Activated naive CD4-positive, alpha-beta T cell treated with anti-CD3 and anti-CD28 coated beads, Interleukin-2, amount 50 U/mL, for 24 hours (primary cell): ENCODE data around the gene PSMC6.
"Not testable (repeated sequence)": the region's sequence is repeated elsewhere in the genome, so short reads cannot be mapped to it uniquely, and the experiment has no call there.

Source experiments
- H3K27ac Mint-ChIP-seq: one replicate; pipeline ENCODE4 v1.8.0; 2021; ENCODE audit warnings: mild to moderate bottlenecking, mixed read lengths
- H3K27me3 Mint-ChIP-seq: one replicate; pipeline ENCODE4 v1.8.0; 2021; ENCODE audit warnings: mixed read lengths
- H3K36me3 Mint-ChIP-seq: one replicate; pipeline ENCODE4 v1.8.0; 2021; ENCODE audit warnings: mixed read lengths
- H3K4me1 Mint-ChIP-seq: one replicate; pipeline ENCODE4 v1.8.0; 2021; ENCODE audit warnings: mixed read lengths
- H3K4me3 Mint-ChIP-seq: one replicate; pipeline ENCODE4 v1.8.0; 2021; ENCODE audit warnings: mild to moderate bottlenecking, mixed read lengths
- H3K9me3 Mint-ChIP-seq: one replicate; pipeline ENCODE4 v1.8.0; 2021; ENCODE audit warnings: mixed read lengths

Gene PSMC6

GRCh38 chr14:52700701-52701172 is 6.3 kb upstream of the PSMC6 start:
- Mint-ChIP-seq H3K9me3 (no peaks in the 10 kb centered on the region), H3K27ac (no peak overlapping the region), H3K36me3 (no peaks in the 10 kb centered on the region), H3K4me1 (no peaks in the 10 kb centered on the region), H3K27me3 (no peaks in the 10 kb centered on the region), H3K4me3 (no peak overlapping the region)

GRCh38 chr14:52701223-52701622 is 5.8 kb upstream of the PSMC6 start:
- no peaks in the 10 kb centered on the region for H3K27me3 Mint-ChIP-seq
- no peak overlapping the region for H3K27ac Mint-ChIP-seq
- H3K4me3 Mint-ChIP-seq, result no peak overlapping the region
- H3K36me3 Mint-ChIP-seq, result no peaks in the 10 kb centered on the region
- peaks cover 3% of the 10 kb centered on the region for H3K4me1 Mint-ChIP-seq
- H3K9me3 Mint-ChIP-seq, result no peaks in the 10 kb centered on the region

GRCh38 chr14:52703225-52703624 is 3.8 kb upstream of the PSMC6 start:
- H3K4me3 Mint-ChIP-seq, result no peak overlapping the region
- peaks cover 6% of the 10 kb centered on the region for H3K36me3 Mint-ChIP-seq
- no peak overlapping the region for H3K27ac Mint-ChIP-seq
- H3K27me3 Mint-ChIP-seq, result no peaks in the 10 kb centered on the region
- peaks cover 23% of the 10 kb centered on the region for H3K4me1 Mint-ChIP-seq
- no peaks in the 10 kb centered on the region for H3K9me3 Mint-ChIP-seq

- H3K36me3 Mint-ChIP-seq, result peaks cover 6% of the 10 kb centered on the region
- no peak overlapping the region for H3K4me3 Mint-ChIP-seq
- peaks cover 27% of the 10 kb centered on the region for H3K4me1 Mint-ChIP-seq
- H3K27ac Mint-ChIP-seq, result no peak overlapping the region
- H3K9me3 Mint-ChIP-seq, result no peaks in the 10 kb centered on the region
- no peaks in the 10 kb centered on the region for H3K27me3 Mint-ChIP-seq
Observed at GRCh38 chr14:52703664-52704063, 3.3 kb upstream of the PSMC6 start.

- Mint-ChIP-seq H3K36me3 (peaks cover 18% of the 10 kb centered on the region), H3K27ac (peak overlapping the region; percentile 99), H3K4me1 (peaks cover 46% of the 10 kb centered on the region), H3K27me3 (no peaks in the 10 kb centered on the region), H3K9me3 (no peaks in the 10 kb centered on the region), H3K4me3 (peak overlapping the region; percentile 100)
Observed at GRCh38 chr14:52706286-52706685, 714 bp upstream of the PSMC6 start.

GRCh38 chr14:52711666-52712065 is 4.7 kb downstream of the PSMC6 start:
- H3K9me3 Mint-ChIP-seq, result no peaks in the 10 kb centered on the region
- H3K27me3 Mint-ChIP-seq, result no peaks in the 10 kb centered on the region
- H3K36me3 Mint-ChIP-seq, result peaks cover 25% of the 10 kb centered on the region
- no peak overlapping the region for H3K4me3 Mint-ChIP-seq
- peaks cover 55% of the 10 kb centered on the region for H3K4me1 Mint-ChIP-seq
- no peak overlapping the region for H3K27ac Mint-ChIP-seq

- H3K27ac Mint-ChIP-seq, result no peak overlapping the region
- H3K36me3 Mint-ChIP-seq, result peaks cover 8% of the 10 kb centered on the region
- no peaks in the 10 kb centered on the region for H3K27me3 Mint-ChIP-seq
- no peaks in the 10 kb centered on the region for H3K9me3 Mint-ChIP-seq
- H3K4me1 Mint-ChIP-seq, result peaks cover 18% of the 10 kb centered on the region
- H3K4me3 Mint-ChIP-seq, result no peak overlapping the region
Observed at GRCh38 chr14:52716155-52716554, 9.2 kb downstream of the PSMC6 start.

- Mint-ChIP-seq H3K9me3 (no peaks in the 10 kb centered on the region), H3K4me1 (peaks cover 33% of the 10 kb centered on the region), H3K27me3 (no peaks in the 10 kb centered on the region), H3K4me3 (no peak overlapping the region), H3K36me3 (peaks cover 20% of the 10 kb centered on the region), H3K27ac (peak overlapping the region; percentile 74)
Observed at GRCh38 chr14:52723514-52724359, 16.7 kb downstream of the PSMC6 start.

- Mint-ChIP-seq H3K4me1 (peaks cover 34% of the 10 kb centered on the region), H3K36me3 (peaks cover 20% of the 10 kb centered on the region), H3K9me3 (no peaks in the 10 kb centered on the region), H3K4me3 (no peak overlapping the region), H3K27me3 (no peaks in the 10 kb centered on the region), H3K27ac (no peak overlapping the region)
Observed at GRCh38 chr14:52724360-52724644, 17.3 kb downstream of the PSMC6 start.

GRCh38 chr14:52727509-52727908 is 20.5 kb downstream of the PSMC6 start:
- not testable (repeated sequence) for H3K27ac Mint-ChIP-seq, H3K9me3 Mint-ChIP-seq, H3K4me3 Mint-ChIP-seq, H3K27me3 Mint-ChIP-seq
- H3K36me3 Mint-ChIP-seq, result peaks cover 13% of the 10 kb centered on the region
- H3K4me1 Mint-ChIP-seq, result peaks cover 36% of the 10 kb centered on the region

- H3K4me3 Mint-ChIP-seq, H3K9me3 Mint-ChIP-seq, H3K27me3 Mint-ChIP-seq: not testable (repeated sequence)
- Mint-ChIP-seq H3K36me3 (peaks cover 16% of the 10 kb centered on the region), H3K27ac (peak overlapping the region; percentile 68), H3K4me1 (peaks cover 36% of the 10 kb centered on the region)
Observed at GRCh38 chr14:52729035-52729434, 22.0 kb downstream of the PSMC6 start.

- H3K27ac Mint-ChIP-seq, result peak overlapping the region; percentile 94
- peaks cover 19% of the 10 kb centered on the region for H3K36me3 Mint-ChIP-seq
- H3K4me3 Mint-ChIP-seq, result peak overlapping the region; percentile 96
- no peaks in the 10 kb centered on the region for H3K9me3 Mint-ChIP-seq
- H3K4me1 Mint-ChIP-seq, result peaks cover 40% of the 10 kb centered on the region
- H3K27me3 Mint-ChIP-seq, result no peaks in the 10 kb centered on the region
Observed at GRCh38 chr14:52729585-52729924, 22.6 kb downstream of the PSMC6 start.

- Mint-ChIP-seq H3K27ac (peak within 1 kb of the TSS; percentile 94), H3K36me3 (peaks cover 17% of the 10 kb centered on the region), H3K4me3 (peak within 1 kb of the TSS; percentile 96), H3K27me3 (no peaks in the 10 kb centered on the region), H3K9me3 (no peaks in the 10 kb centered on the region), H3K4me1 (peaks cover 43% of the 10 kb centered on the region)
Observed at GRCh38 chr14:52729925-52730708, 23.1 kb downstream of the PSMC6 start, which contains the start of gene STYX. Gene STYX, plus strand, starts transcription at chr14:52730166. Its CDS starts 309 bp downstream, at chr14:52730475.

GRCh38 chr14:52730709-52731111 is 23.7 kb downstream of the PSMC6 start:
- Mint-ChIP-seq H3K4me3 (peak overlapping the region; percentile 96), H3K27ac (peak overlapping the region; percentile 94), H3K27me3 (no peaks in the 10 kb centered on the region), H3K4me1 (peaks cover 49% of the 10 kb centered on the region), H3K36me3 (peaks cover 17% of the 10 kb centered on the region), H3K9me3 (no peaks in the 10 kb centered on the region)

GRCh38 chr14:52733824-52734223 is 26.8 kb downstream of the PSMC6 start:
- peak overlapping the region; percentile 38 for H3K27ac Mint-ChIP-seq
- no peak overlapping the region for H3K4me3 Mint-ChIP-seq
- peaks cover 24% of the 10 kb centered on the region for H3K36me3 Mint-ChIP-seq
- no peaks in the 10 kb centered on the region for H3K9me3 Mint-ChIP-seq
- H3K27me3 Mint-ChIP-seq, result no peaks in the 10 kb centered on the region
- peaks cover 71% of the 10 kb centered on the region for H3K4me1 Mint-ChIP-seq

- peaks cover 82% of the 10 kb centered on the region for H3K4me1 Mint-ChIP-seq
- H3K9me3 Mint-ChIP-seq, result no peaks in the 10 kb centered on the region
- peak overlapping the region; percentile 82 for H3K27ac Mint-ChIP-seq
- peaks cover 32% of the 10 kb centered on the region for H3K36me3 Mint-ChIP-seq
- H3K4me3 Mint-ChIP-seq, result peak overlapping the region; percentile 15
- no peaks in the 10 kb centered on the region for H3K27me3 Mint-ChIP-seq
Observed at GRCh38 chr14:52735921-52736489, 29.0 kb downstream of the PSMC6 start.
